ENCODE measurements around the gene ZSWIM9.

The ZSWIM9 gene

DNA sequence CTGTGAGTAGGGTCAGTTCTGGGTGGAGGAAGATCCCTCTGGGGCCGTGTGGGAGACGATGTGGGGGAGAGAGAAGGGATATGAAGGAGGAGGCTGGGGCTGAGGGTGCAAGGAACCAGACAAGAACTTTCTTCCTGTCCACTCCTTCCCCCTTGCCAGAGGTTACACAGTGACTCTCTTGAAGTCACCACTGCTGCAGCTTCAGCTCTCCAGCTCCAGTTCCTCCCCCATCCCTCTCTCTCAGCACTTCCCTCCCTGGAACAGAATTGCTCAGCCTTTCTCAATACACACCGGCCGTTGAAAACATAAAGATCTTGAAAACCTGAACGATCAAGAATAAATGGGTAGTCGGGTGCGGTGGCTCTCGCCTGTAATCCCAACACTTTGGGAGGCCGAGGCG lies 5.1 kb downstream of the ZSWIM9 start:
- DNase-seq = no peak

DNA sequence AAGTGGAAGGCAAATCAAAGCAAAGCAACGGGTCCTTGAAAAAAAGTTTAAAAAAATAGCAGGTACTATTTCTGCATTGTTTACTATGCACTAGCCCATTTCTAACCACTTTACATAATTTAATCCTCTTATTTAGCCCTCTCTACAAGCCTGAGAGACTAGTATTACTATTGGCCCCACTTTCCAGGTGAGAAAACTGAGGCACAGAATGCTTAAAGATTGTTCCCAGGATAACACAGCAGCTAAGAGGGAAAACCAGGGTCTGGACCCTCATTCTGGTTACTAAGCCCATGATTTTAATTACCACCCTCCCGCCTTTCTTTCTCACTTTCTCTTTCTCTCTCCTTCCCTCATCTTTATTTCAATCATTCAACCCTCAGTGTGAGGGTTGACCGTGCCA lies 5.7 kb downstream of the ZSWIM9 start:
- DNase-seq = no peak

DNA sequence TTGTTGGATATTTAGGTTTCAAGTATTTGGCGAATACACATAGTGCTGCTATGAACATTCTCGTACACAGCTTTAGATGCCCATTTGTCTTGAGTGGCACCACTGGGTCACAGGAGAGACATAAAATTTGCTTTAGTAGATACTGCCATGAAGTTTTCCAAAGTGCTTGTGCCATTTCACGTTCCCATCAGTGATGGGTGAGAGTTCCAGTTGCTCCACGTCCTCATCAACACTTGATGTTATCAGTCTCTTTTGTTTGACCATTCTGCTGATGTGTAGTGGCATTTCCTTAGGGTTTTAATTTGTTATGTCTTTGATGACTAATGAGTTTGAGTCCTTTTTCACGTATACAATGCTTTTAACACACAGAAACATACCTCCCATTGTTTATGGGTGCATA lies 11.0 kb downstream of the ZSWIM9 start:
- DNase-seq = no peak

DNA sequence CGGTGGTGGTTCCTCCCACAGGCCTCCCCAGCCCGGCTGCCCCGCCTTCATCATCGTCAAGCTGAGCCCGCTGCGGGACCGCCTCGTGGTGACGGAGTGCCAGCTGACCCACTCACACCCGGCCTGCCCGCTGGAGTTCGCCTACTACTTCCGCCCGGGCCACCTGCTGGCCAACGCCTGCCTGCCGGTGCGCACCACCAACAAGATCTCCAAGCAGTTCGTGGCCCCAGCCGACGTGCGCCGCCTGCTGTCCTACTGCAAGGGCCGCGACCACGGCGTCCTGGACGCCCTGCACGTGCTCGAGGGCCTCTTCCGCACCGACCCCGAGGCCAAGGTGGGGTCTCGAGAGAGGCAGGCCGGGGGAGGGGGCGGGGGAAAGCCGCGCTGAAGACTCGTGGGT lies 12.0 kb downstream of the ZSWIM9 start:
- DNase-seq = no peak

DNA sequence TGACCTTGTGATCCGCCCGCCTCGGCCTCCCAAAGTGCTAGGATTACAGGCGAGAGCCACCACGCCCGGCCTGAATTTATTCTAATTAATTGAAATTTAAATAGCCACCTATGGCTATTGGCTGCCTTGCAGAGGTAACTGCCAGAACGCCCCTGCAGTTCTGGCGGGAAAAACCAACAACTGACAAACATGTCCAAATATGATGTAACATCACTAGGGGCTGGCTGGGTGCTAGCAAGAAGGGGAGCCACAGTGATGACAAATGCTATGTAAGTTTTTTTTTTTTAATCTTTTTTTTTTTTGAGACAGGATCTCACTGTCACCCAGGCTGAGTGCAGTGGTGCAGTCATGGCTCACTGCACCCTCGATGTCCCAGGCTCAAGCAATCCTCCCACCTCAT lies 12.9 kb downstream of the ZSWIM9 start:
- DNase-seq = no peak

DNA sequence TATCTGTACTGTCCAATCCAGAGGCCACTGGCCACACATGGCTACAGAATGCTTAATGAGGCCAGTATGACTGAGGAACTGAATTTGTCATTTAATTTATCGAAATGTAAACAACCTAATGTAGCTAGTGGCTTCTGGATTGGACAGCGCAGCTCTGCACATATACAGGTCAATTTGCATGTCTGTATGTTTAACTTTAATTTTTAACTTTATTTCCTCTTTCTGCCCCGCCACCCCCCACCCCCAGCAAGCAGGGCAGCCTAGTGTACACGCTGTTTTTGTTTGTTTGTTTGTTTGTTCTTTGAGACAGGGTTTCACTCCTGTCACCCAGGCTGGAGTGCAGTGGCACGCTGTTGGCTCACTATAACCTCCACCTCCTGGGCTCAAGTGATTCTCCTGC lies 15.5 kb downstream of the ZSWIM9 start:
- DNase-seq = no peak

DNA sequence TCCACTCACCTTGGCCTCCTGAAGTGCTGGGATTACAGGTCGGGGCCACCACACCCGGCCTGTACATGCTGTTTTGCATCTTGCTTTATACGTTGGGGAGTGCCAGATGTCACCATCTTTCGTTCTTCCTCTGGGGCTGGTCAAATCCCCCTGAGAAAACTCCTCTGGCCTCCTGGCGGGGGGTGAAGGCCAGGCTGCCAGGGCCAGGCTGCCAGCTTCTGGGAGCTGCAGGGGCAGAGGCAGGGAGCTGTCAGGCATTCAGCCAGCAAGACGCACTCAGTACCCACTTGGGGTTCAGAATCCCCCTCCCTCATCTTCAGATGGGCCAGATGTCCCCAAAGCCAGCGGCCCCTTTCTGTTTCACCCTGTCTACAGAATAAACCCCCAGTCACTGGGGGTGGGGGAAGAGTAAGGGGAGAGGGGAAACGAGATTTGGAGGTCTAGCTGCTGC lies 16.1 kb downstream of the ZSWIM9 start:
- DNase-seq = no peak

DNA sequence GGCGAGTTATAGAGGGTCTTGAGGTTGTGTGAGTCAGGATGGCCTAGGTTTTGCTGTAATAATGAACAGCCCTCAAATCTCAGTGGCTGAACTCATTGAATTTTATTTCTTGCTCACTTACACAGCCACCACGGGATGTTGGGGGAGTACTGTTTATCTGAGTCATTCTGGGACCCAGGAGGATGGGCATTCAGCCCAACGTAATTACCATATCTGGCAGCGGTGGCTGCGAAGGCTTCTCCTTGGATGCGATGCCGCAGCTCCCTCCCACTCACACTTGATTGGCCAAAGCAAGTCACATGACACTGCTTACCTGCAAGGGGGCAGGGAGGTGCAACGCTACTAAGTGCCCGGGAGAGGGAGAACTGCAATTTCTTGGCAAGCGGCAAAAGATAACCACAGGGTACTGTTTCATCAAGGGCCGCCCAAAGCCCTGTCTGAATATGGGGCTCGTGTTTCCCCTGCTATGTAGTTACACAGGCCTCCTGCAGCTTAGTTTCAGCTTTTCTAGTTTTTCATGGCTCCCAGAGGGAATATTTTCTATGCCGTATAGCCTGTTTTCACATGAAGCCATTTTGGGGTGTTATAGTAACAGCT lies 19.9 kb downstream of the ZSWIM9 start:
- peak; percentile 23 for DNase-seq

DNA sequence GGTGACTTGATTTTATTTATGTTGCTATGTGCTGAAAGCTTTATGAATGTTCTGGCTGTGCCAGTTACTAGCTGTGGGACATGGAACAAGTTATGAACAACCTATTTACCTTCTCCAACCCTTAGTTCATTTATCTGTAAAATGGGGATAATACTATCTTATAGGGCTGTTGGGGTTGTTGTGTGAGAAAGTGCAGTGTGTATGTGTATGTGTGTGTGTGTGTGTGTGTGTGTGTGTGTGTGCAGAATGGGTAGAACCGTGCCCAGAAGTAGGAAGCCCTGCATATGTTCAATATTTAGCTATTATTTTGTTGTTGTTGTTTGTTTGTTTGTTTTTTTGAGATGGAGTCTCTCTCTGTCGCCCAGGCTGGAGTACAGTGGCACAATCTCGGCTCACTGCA lies 20.4 kb downstream of the ZSWIM9 start:
- no peak for DNase-seq

DNA sequence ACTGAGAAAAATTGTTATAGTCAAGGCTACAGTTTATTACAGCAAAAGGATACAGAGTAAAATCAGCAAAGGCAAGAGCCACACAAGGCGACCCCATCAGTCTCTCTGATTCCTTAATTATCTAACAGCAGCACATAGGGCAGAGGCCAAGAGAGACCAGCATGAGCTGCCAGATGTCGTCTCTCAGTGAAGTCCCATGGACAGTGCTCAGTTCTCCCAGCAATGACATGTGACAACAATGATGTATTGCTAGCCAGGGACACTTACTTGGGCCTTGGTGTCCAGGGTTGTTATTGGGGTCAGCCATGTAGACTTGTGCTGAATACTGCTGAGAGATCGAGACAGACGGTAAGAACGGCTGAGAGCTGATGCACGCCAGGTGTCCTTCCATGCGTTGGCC lies 22.3 kb downstream of the ZSWIM9 start:
- DNase-seq = no peak

DNA sequence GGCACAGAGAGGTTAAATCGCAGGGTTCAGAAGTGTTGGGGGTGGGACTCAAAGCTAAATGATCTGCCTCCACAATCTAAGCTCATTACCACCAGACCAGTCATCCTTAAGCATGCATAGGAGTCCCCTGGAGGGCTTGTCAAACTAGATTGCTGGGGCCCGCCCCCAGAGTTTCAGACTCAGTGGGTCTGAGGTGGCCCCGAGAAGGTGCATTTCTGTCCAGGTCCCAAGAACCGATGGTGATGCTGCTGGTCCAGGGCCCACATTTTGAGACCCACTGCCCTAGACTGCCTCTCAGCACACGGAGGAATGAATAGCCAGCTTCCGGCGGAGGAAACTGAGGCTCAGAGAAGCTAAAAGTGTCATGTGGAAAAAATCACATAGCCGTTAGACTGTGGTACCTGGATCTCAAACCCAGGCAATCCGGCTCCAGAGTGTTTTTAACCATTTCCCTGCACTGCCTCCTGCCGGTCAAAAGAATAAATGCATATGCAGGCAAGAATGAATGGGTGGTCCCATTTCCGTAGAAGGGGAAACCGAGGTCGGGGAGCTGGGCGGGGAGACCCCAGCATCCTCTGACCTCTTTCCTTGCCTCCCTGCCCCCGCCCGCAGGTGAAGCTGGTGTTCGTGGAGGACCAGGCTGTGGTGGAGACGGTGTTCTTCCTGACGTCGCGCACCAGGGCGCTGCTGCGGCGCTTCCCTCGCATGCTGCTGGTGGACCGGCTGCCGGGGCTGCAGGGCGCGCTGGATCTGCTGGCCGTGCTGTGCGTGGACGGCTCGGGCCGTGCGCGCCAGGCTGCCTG lies 23.8 kb downstream of the ZSWIM9 start:
- DNase-seq = no peak

DNA sequence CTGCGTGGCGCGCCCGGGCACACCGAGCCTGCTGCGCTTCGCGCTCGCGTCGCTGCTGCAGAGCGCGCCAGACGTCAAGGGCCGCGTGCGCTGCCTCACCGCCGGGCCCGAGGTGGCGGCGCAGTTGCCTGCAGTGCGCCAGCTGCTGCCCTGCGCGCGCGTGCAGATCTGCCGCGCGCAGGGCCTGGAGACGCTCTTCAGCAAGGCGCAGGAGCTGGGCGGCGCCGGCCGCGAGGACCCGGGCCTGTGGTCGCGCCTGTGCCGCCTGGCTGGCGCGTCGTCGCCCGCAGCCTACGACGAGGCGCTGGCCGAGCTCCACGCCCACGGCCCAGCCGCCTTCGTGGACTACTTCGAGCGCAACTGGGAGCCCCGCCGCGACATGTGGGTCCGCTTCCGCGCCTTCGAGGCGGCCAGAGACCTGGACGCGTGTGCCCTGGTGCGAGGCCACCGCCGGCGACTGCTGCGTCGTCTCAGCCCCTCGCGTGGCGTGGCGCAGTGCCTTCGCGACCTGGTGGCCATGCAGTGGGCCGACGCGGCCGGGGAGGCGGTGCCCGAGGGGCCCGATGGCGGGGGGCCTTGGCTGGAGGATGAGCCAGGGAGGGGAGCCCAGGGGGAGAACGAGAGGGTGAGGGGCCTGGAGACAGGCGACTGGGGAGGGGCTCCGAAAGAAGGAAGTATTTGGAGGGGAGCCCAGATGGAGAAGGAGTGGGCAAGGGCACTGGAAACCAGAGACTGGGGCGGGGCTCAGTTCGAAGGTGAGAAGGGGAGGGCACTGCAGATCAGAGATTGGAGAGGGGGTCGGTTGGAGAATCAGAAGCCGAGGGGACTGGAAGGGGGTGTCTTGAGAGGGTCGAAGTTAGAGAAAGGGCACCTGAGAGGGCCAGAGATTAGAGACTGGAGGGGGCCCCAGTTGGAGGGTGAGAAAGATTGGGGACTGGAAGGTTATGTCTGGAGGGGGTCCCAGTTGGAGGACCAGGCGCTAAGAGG lies 24.7 kb downstream of the ZSWIM9 start:
- DNase-seq = no peak

DNA sequence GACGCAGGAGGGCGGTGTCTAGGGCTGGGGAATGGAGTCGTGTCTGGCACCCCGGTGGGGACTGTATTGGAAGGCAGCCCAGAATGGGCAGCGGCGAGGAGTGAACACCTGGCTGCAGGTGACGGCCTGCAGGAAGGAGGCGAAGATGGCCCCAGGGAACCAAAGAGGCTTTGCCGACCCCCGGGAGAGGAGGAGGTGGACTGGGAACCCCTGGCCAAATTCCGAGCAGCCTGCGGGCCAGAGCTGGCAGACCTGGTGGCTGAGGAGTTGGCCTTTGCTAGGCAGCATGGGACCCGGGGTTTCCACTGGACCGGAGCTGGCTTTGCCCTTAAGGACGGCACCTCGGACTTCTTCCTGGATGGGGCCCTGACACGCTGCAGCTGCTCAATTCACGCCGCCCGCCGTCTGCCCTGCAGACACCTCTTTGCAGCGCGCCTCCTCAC lies 25.9 kb downstream of the ZSWIM9 start:
- no peak for DNase-seq

DNA sequence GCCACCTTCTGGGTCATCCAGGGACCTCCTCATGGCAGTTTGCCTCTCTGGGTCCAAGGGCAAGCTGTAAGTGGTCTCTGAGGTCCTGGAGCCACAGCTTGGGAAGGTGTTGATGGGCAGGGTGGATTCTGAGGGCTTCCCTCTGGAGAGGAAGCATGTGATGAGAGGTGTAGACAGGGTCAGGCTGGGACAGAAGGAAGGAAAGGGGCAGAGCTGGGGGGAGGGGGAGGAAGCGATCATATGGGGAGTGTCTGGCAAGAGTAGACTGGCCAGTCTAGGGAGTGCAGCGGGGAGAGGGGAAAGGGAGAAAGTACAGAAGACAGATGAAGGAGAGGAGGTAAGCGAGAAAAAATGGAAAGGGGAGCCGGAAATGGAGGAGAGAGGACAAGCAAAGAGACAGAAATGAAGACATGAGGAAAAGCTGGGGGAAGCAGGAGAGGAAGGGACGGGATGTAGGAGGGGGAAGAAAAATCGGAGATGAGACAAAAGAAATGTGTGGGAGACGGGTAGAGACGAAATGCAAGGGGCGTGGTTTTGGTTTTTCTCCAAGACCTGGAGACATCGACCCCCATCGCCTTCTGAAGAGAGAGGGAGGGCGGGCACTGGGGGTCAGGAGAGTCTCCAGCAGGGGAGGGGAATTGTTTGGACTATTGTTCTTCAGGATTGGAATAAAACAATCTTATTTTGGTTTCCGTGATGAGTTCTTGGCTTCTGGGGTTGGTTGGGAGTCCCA lies 26.6 kb downstream of the ZSWIM9 start:
- DNase-seq = no peak

DNA sequence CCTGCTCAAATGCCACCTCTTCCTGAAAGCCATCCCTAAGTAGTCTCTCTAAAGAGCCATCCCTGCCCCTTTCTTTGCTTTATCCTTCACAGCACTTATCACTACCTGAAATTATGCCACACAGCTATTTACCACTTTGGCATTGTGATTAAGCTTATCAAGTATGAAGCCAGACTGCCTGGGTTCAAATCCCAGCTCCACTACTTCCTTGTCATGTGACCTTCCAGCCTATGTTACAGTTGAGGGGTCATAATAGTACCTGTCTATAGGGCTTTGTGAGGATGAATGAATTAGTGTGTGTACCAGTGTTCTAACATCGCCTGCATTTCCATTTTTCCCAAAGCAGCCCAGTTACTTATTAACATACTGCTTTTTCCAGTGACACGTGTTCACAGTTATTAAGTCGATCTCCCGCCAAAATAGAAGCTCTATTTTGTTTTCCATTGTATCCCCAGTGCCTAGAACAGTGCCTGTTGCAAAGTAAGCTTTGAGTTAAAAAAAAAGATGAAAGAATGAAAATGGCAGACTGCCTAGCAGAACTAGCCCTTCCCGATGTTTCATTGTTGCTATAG lies 32.8 kb downstream of the ZSWIM9 start:
- DNase-seq = no peak

DNA sequence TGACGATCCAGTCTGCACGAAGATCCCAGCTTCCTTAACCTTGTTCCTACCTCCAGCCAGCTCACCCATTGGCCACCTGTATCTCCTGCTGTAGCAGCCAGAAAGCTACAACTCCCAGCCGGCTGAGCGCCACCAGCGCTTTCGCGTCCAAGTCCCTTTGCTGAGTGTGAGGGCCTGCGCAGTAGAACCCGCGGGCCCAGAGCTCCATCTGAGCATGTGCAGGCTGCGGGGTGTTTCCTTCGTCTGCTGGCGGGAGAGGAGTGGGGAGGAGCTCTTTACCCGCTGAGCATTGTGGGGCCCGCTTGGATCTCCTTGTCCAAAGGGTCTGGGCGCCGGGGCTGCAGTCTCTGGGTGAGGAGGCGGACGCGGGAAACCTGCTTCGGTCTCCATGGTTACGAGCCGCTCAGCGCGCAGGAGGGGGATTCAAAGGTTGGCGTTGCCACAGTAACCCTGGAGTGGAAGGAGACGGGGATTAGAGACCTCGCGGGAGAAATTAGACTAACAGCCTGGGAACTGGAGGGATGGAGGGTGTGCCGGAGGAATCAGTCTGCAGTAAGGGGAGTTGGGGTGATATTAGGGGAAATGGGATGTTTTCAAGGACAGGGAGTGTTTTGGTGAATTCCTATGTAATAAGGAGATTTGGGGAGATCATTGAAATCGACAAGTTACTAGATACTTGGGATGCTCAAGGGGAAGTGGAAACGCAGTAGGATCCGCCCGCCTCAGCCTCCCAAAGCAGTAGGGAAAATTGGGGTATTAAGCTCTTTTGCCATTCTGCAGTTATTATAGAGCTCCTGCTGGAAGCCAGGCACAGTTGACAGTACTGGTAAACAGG lies 33.5 kb downstream of the ZSWIM9 start:
- DNase-seq = peak; percentile 95

DNA sequence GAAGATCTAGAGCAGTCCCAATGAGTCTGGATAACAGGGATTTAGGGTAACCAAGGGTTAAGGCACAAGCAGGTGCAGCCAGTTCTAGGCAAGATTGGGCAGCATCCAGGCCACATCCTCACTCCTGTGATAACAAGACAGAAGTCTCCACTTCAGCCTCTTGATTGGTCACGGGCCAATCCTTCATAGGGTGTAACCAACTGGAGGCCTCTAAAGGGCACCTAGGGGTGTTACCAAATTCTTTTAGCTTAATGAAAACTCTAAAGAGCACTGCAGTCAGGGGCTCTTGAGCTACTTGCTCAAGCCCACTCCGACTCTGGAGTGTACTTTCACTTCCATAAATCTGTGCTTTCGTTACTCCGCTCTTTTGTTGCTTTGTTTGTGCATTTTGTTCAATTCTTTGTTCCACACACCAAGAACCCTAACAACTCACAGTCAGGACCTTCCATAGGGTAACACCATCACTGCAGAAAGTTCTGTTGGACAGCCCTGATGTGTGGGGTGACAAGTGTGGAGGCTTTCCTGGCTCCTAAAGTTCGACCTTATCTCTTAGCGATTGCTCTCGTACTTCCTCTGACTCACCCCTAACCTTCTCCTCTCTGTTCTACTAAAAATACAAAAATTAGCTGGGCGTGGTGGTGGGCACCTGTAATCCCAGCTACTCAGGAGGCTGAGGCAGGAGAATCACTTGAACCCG lies 36.1 kb downstream of the ZSWIM9 start:
- DNase-seq = no peak

DNA sequence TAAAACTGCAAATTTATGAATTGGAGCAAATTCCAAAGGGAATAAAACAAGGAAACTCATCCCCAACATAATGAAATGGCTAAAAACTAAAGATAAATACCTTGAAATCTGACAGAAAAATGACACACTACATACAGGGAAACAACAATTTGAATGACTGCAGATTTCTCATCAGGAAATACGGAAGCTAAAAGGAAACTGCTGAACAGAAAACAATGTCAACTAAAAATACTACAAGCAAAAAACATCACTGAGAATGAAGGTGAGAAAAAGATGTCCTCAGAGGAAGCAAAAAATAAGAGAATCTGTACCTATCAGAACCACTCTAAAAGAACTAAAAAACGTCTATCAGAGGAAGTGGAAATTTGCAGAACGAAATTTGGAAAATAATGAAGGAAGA lies 39.5 kb downstream of the ZSWIM9 start:
- DNase-seq = no peak

DNA sequence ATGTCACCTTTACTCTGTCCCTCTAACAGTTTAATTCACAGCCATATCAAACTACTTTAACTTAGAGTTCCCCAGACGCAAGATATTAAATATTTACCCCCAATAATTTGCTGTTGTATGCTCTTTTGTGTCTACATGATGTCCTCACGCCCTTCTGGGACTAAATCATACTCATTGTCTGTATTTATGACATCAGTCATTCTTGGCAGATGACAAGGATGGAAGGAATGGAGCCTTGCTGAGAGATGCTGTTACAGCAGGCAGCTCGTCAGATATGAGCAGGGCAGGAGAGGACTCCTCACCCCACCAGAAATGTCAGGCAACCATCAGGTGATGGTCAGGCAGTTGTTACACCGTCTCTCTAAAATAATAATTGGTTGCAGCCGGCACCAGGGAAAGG lies 43.5 kb downstream of the ZSWIM9 start:
- no peak for DNase-seq

DNA sequence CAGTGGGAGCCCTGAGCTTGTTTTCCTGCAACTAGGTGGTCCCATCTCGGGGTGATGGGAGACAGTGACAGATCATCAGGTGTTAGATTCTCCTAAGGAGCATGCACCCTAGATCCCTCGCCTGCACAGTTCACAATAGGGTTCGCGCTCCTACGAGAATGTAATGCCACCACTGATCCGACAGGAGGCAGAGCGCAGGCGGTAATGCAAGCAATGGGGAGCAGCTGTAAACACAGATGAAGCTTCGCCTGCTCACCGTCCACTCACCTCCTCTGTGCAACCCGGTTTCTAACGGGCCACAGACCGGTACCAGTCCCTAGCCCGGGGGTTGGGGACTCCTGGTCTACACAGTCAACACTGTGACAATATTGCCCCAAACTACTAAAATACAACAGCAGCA lies 46.5 kb downstream of the ZSWIM9 start:
- no peak for DNase-seq

DNA sequence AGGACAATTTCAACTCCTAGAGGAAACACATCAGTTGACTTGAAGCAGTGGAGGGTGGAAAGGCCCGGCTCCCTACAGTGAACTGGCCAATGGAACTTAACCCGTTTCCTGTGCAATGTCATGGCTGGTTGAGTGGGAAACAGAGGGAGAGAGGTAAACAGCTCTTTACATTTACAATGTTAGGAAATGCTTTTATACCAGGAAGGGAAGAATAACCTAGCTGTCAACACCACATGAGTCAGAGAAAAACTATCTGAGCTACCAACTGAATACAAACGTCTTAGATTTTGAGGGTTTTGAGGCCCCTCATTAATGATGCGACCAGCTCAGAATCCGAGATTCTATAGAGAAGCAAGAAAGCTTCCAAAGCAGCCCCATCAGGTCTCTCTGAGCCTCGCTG lies 48.5 kb downstream of the ZSWIM9 start:
- peak; percentile 20 for DNase-seq

Measured in fibroblast of skin of abdomen (primary cell).